Keratinocyte (primary cell): ENCODE measurements around the gene BTBD16. TPM values are rescaled to one million over a fixed set of nuclear protein-coding genes. Genes with fewer than 3 reads are reported as not detected.

Source experiments
- DNase-seq: peaks from one replicate; pipeline ENCODE4 v3.0.0-alpha.2; 2011; ENCODE audit warnings: low read depth, missing footprints, low spot score
- FAIRE-seq: peaks from 2 replicates; lab custom pipeline; 2011; peaks lifted over from hg19 to GRCh38; lab: Jason Lieb, UNC
- H2AFZ ChIP-seq: 2 replicates; pipeline ENCODE4 v1.6.0; 2012; ENCODE audit warnings: low read length, control low read depth, inconsistent platforms; ENCODE audit not compliant: control insufficient read depth
- H3K27ac ChIP-seq: 2 replicates; pipeline ENCODE4 v1.5.1; 2011; ENCODE audit warnings: low read length; ENCODE audit not compliant: control insufficient read depth, insufficient read depth
- H3K27me3 ChIP-seq: 3 replicates; pipeline ENCODE4 v1.6.0; 2011; ENCODE audit warnings: low read length; ENCODE audit not compliant: control insufficient read depth, insufficient read depth; ENCODE audit errors: extremely low read depth
- H3K36me3 ChIP-seq, 2 experiments: 2 replicates in 1 of 2; 3 replicates in 1 of 2; pipeline ENCODE4 v1.5.1; 2011; ENCODE audit warnings: low read length in 2 of 2, mild to moderate bottlenecking in 1 of 2; ENCODE audit not compliant: control insufficient read depth in 2 of 2, insufficient read depth in 2 of 2; ENCODE audit errors: extremely low read depth in 1 of 2
- H3K4me1 ChIP-seq: 3 replicates; pipeline ENCODE4 v1.5.1; 2011; ENCODE audit warnings: low read length; ENCODE audit not compliant: control insufficient read depth, insufficient read depth; ENCODE audit errors: extremely low read depth
- H3K4me2 ChIP-seq: 3 replicates; pipeline ENCODE4 v1.6.0; 2011; ENCODE audit warnings: low read depth, low read length; ENCODE audit not compliant: control insufficient read depth, insufficient read depth; ENCODE audit errors: extremely low read depth
- H3K4me3 ChIP-seq, 3 experiments: fragments of 200-600 bp in 1 of 3; sonication (generic) in 1 of 3; 2 replicates in 2 of 3; 3 replicates in 1 of 3; pipeline ENCODE4 v1.5.1; 2011 to 2016; ENCODE audit warnings: low read length in 3 of 3, mild to moderate bottlenecking in 3 of 3, control low read depth in 2 of 3, inconsistent platforms in 1 of 3, low read depth in 1 of 3, mixed read lengths in 1 of 3, mixed run types in 1 of 3, moderate library complexity in 1 of 3; ENCODE audit not compliant: control insufficient read depth in 2 of 3, insufficient read depth in 2 of 3; ENCODE audit errors: extremely low read depth in 1 of 3
- H3K79me2 ChIP-seq: 2 replicates; pipeline ENCODE4 v1.6.0; 2012; ENCODE audit warnings: low read length; ENCODE audit not compliant: control insufficient read depth, insufficient read depth
- H3K9ac ChIP-seq: 3 replicates; pipeline ENCODE4 v1.6.0; 2011; ENCODE audit warnings: low read length; ENCODE audit not compliant: control insufficient read depth, insufficient read depth; ENCODE audit errors: extremely low read depth
- H3K9me1 ChIP-seq: 3 replicates; pipeline ENCODE4 v1.6.0; 2011; ENCODE audit warnings: low read length; ENCODE audit not compliant: control insufficient read depth, insufficient read depth; ENCODE audit errors: extremely low read depth
- H3K9me3 ChIP-seq: 2 replicates; pipeline ENCODE4 v1.5.1; 2012; ENCODE audit warnings: low read depth, low read length; ENCODE audit not compliant: control insufficient read depth
- H4K20me1 ChIP-seq: 3 replicates; pipeline ENCODE4 v1.6.0; 2011; ENCODE audit warnings: low read length; ENCODE audit not compliant: control insufficient read depth, insufficient read depth; ENCODE audit errors: extremely low read depth
- EZH2 ChIP-seq: IDR thresholded peaks from one replicate; pipeline ENCODE4 v1.6.1; 2012; ENCODE audit warnings: inconsistent platforms, mild to moderate bottlenecking, low read length, moderate library complexity
- dilution Hi-C: fragments of 300-500 bp; cut with MboI; formaldehyde crosslinking; loops from one replicate; pipeline ENCODE4 v1.7.0; 2020; ENCODE audit warnings: low sequenced_read_pairs; ENCODE audit not compliant: extremely low pct_ligation_motif_present
- polyA plus RNA-seq, 5 experiments: library from polyadenylated mRNA; depleted of rRNA in 3 of 5; stranded (reverse) in 3 of 5; stranded (forward) in 1 of 5; unstranded in 1 of 5; fragments of >200 nt; gene quantifications; 1 replicate in 1 of 5; 2 replicates in 3 of 5; 3 replicates in 1 of 5; pipeline versions ENCODE4 v1.2.1 to v1.2.3, GENCODE V29; 2011 to 2012; ENCODE audit warnings: missing spikeins in 2 of 5, low read depth in 1 of 5, low replicate concordance in 1 of 5
- TF ChIP-seq, protein P1 (sequence below), 3 experiments: IDR thresholded peaks in 1 of 3; conservative IDR thresholded peaks in 1 of 3; optimal IDR thresholded peaks in 1 of 3; 2 replicates in 2 of 3; 3 replicates in 1 of 3; pipeline versions ENCODE3 to v1.5.1; 2011; ENCODE audit warnings: low read length in 3 of 3, mild to moderate bottlenecking in 3 of 3, moderate library complexity in 2 of 3, control low read depth in 1 of 3, inconsistent platforms in 1 of 3; ENCODE audit not compliant: insufficient read depth in 2 of 3; ENCODE audit errors: extremely low read depth in 1 of 3

Gene BTBD16
- polyA plus RNA-seq, 1 donor (not counting 4 experiments of a cell fraction or from before 2014, with no cell fraction given): 4.9 TPM

- H3K4me2 ChIP-seq: no peak overlapping the region
- peaks cover 11% of the 10 kb centered on the region for H3K4me1 ChIP-seq
- no peak overlapping the region for H2AFZ ChIP-seq
- no peaks in the 10 kb centered on the region for H3K9me1 ChIP-seq
- H4K20me1 ChIP-seq: no peaks in the 10 kb centered on the region
- dilution Hi-C loops: no loop called here
- no peak overlapping the region for H3K9ac ChIP-seq
- no peaks in the 10 kb centered on the region for H3K36me3 ChIP-seq
- FAIRE-seq: no peak
- H3K79me2 ChIP-seq: no peaks in the 10 kb centered on the region
- no peak for DNase-seq
- no peaks in the 10 kb centered on the region for H3K27me3 ChIP-seq
- H3K9me3 ChIP-seq: peaks cover 2% of the 10 kb centered on the region
- H3K27ac ChIP-seq: no peak overlapping the region
- H3K4me3 ChIP-seq: no peak overlapping the region
- no peak for TF ChIP-seq EZH2
- TF ChIP-seq, protein P1, sequence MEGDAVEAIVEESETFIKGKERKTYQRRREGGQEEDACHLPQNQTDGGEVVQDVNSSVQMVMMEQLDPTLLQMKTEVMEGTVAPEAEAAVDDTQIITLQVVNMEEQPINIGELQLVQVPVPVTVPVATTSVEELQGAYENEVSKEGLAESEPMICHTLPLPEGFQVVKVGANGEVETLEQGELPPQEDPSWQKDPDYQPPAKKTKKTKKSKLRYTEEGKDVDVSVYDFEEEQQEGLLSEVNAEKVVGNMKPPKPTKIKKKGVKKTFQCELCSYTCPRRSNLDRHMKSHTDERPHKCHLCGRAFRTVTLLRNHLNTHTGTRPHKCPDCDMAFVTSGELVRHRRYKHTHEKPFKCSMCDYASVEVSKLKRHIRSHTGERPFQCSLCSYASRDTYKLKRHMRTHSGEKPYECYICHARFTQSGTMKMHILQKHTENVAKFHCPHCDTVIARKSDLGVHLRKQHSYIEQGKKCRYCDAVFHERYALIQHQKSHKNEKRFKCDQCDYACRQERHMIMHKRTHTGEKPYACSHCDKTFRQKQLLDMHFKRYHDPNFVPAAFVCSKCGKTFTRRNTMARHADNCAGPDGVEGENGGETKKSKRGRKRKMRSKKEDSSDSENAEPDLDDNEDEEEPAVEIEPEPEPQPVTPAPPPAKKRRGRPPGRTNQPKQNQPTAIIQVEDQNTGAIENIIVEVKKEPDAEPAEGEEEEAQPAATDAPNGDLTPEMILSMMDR (optimal IDR thresholded peaks at IDR 0.05 in 1 of 3, IDR thresholded peaks at IDR 0.05 in 1 of 3, conservative IDR thresholded peaks at IDR 0.05 in 1 of 3; ENCODE audit: extremely low read depth in 1 of 3, insufficient read depth in 2 of 3, low read length in 3 of 3): no peak
These were observed 31.2 kb downstream of the BTBD16 start for GRCh38 chr10:122302315-122302714.

GRCh38 chr10:122303271-122304053, 32.4 kb downstream of the BTBD16 start:
- H3K4me3 ChIP-seq: no peak overlapping the region
- H4K20me1 ChIP-seq: no peaks in the 10 kb centered on the region
- no peaks in the 10 kb centered on the region for H3K79me2 ChIP-seq
- H2AFZ ChIP-seq: no peak overlapping the region
- H3K4me2 ChIP-seq: no peak overlapping the region
- no peaks in the 10 kb centered on the region for H3K36me3 ChIP-seq
- H3K9me3 ChIP-seq: peaks cover 2% of the 10 kb centered on the region
- FAIRE-seq (no peak), DNase-seq (no peak)
- H3K27ac ChIP-seq: no peak overlapping the region
- no peaks in the 10 kb centered on the region for H3K9me1 ChIP-seq
- TF ChIP-seq, protein P1 (optimal IDR thresholded peaks at IDR 0.05 in 1 of 3, IDR thresholded peaks at IDR 0.05 in 1 of 3, conservative IDR thresholded peaks at IDR 0.05 in 1 of 3; ENCODE audit: extremely low read depth in 1 of 3, insufficient read depth in 2 of 3, low read length in 3 of 3): no peak
- TF ChIP-seq EZH2: no peak
- H3K4me1 ChIP-seq: peaks cover 19% of the 10 kb centered on the region
- H3K27me3 ChIP-seq: no peaks in the 10 kb centered on the region
- dilution Hi-C loops: no loop called here
- no peak overlapping the region for H3K9ac ChIP-seq
